Muscle layer of duodenum (tissue), 2 donors: ENCODE data around the gene TTLL7.
"Not testable (repeated sequence)": the region's sequence is repeated elsewhere in the genome, so short reads cannot be mapped to it uniquely, and the experiment has no call there.

Experiments used
- H3K27ac ChIP-seq: one replicate; pipeline ENCODE4 v1.7.0; 2013; ENCODE audit warnings: mild to moderate bottlenecking, low read length
- H3K27me3 ChIP-seq: one replicate; pipeline ENCODE4 v1.7.0; 2013; ENCODE audit warnings: low read depth, mild to moderate bottlenecking, control low read depth, low read length
- H3K36me3 ChIP-seq, 2 donors: one replicate each; pipeline ENCODE4 v1.7.0; 2013; ENCODE audit warnings: low read length in 2 of 2, control low read depth in 1 of 2, mild to moderate bottlenecking in 1 of 2; ENCODE audit not compliant: insufficient read depth in 2 of 2, control insufficient read depth in 1 of 2
- H3K4me1 ChIP-seq, 2 donors: one replicate each; pipeline ENCODE4 v1.7.0; 2013; ENCODE audit warnings: low read length in 2 of 2, mild to moderate bottlenecking in 2 of 2, control low read depth in 1 of 2, moderate library complexity in 1 of 2; ENCODE audit not compliant: insufficient read depth in 2 of 2, control insufficient read depth in 1 of 2
- H3K4me3 ChIP-seq, 2 donors: one replicate each; pipeline ENCODE4 v1.7.0; 2013; ENCODE audit warnings: low read length in 2 of 2, low read depth in 1 of 2, mild to moderate bottlenecking in 1 of 2
- H3K9me3 ChIP-seq, 2 donors: one replicate each; pipeline ENCODE4 v1.7.0; 2013; ENCODE audit warnings: low read length in 2 of 2, control low read depth in 1 of 2, mild to moderate bottlenecking in 1 of 2; ENCODE audit not compliant: control insufficient read depth in 1 of 2
- donor health status: healthy.

Gene TTLL7

GRCh38 chr1:83994111-83994510 is 4.8 kb downstream of the TTLL7 start:
- no peak overlapping the region for H3K4me3 ChIP-seq
- no peaks in the 10 kb centered on the region for H3K9me3 ChIP-seq
- peaks cover 5 to 18% of the 10 kb centered on the region in 2 donors for H3K4me1 ChIP-seq
- H3K27ac ChIP-seq: no peak overlapping the region
- no peaks in the 10 kb centered on the region for H3K36me3 ChIP-seq
- H3K27me3 ChIP-seq: no peaks in the 10 kb centered on the region

GRCh38 chr1:83990734-83991133 is 8.2 kb downstream of the TTLL7 start:
- Histone ChIP-seq H3K9me3 (peaks cover 0 to 9% of the 10 kb centered on the region in 2 donors), H3K36me3 (no peaks in the 10 kb centered on the region), H3K27ac (no peak overlapping the region), H3K27me3 (no peaks in the 10 kb centered on the region), H3K4me3 (no peak overlapping the region), H3K4me1 (no peaks in the 10 kb centered on the region)

DNA sequence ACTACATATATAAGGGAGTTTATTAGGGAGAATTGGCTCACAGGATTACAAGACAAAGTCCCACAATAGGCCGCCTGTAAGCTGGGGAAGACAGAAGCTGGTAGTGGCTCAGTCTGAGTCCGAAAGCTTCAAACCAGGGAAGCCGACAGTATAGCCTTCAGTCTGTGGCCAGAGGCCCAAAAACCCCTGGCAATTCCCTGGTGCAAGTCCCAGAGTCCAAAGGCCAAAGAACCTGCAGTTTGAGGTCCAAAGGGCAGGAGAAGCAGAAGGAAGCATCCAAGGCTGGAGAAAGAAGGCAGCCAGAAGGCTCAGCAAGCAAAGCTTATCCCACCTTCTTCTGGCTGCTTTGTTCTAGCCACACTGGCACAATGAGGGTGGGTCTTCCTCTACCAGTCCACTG is 13.9 kb downstream of the TTLL7 start:
- peaks cover 0 to 9% of the 10 kb centered on the region in 2 donors for H3K9me3 ChIP-seq
- no peak overlapping the region for H3K27ac ChIP-seq
- no peak overlapping the region for H3K4me3 ChIP-seq
- no peaks in the 10 kb centered on the region for H3K4me1 ChIP-seq
- no peaks in the 10 kb centered on the region for H3K27me3 ChIP-seq
- no peaks in the 10 kb centered on the region for H3K36me3 ChIP-seq

DNA sequence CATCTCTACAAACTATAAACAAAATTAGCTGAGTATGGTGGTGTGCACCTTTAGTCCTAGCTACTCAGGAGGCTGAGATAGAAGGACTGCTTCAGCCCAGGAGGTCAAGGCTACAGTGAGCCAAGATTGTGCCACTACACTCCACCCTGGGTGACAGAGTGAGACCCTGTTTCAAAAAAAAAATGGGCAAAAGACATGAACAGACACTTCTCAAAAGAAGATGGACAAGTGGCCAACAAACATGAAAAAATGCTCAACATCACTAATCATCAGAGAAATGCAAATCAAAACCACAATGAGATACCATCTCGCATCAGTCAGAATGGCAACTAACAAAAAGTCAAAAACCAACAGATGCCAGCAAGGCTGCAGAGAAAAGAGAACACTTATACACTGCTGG is 15.0 kb downstream of the TTLL7 start:
- H3K27ac ChIP-seq, H3K4me3 ChIP-seq, H3K4me1 ChIP-seq, H3K36me3 ChIP-seq, H3K27me3 ChIP-seq, H3K9me3 ChIP-seq: not testable (repeated sequence)

DNA sequence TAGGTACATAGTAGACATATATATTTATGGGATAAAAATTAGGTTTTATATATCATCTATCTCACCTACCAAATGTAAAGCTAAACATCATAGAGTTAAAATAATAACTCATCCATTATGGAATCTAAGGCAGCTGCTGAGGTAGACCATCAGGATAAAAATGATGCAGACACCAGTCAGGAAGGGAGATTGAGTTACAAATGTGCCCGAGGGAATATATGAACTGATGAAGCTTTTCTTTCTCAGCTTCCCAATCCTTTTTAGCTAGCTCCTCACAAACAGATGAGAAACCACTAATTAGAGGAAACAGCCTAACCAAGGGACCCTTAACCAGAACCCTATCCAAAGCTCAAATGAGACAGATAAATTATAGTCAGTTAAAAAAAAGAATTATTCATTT is 20.9 kb downstream of the TTLL7 start:
- Histone ChIP-seq H3K4me3 (no peak overlapping the region), H3K27me3 (no peaks in the 10 kb centered on the region), H3K27ac (no peak overlapping the region), H3K9me3 (no peaks in the 10 kb centered on the region), H3K36me3 (no peaks in the 10 kb centered on the region), H3K4me1 (peaks cover 0 to 3% of the 10 kb centered on the region in 2 donors)

GRCh38 chr1:83976920-83977319 is 22.0 kb downstream of the TTLL7 start:
- H3K27ac ChIP-seq: no peak overlapping the region
- peaks cover 0 to 3% of the 10 kb centered on the region in 2 donors for H3K4me1 ChIP-seq
- H3K36me3 ChIP-seq: no peaks in the 10 kb centered on the region
- no peaks in the 10 kb centered on the region for H3K27me3 ChIP-seq
- no peak overlapping the region for H3K4me3 ChIP-seq
- H3K9me3 ChIP-seq: no peaks in the 10 kb centered on the region

- no peak overlapping the region for H3K27ac ChIP-seq
- H3K9me3 ChIP-seq: no peaks in the 10 kb centered on the region
- no peaks in the 10 kb centered on the region for H3K4me1 ChIP-seq
- no peak overlapping the region for H3K4me3 ChIP-seq
- H3K36me3 ChIP-seq: no peaks in the 10 kb centered on the region
- H3K27me3 ChIP-seq: no peaks in the 10 kb centered on the region
Observed at GRCh38 chr1:83970802-83971201, 28.1 kb downstream of the TTLL7 start.

DNA sequence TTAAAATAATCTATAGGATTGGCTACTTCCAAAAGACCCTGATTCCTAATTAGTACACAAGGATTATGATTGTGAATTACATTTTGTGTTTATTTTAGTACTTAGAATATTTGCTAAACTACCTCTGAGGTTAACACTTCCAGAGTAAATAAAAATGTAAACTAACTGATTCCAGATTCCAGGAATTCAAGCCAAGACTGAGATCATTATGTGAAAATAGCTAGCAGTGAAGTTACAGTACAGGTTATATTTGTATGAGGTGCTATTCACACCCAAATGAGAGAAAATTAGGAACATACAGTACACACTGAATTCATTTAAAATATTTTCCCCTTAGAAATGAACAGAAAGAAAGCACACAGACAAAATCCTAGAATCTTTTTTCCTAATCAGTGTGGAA is 28.8 kb downstream of the TTLL7 start:
- no peaks in the 10 kb centered on the region for H3K4me1 ChIP-seq
- H3K27me3 ChIP-seq: no peaks in the 10 kb centered on the region
- H3K27ac ChIP-seq: no peak overlapping the region
- H3K4me3 ChIP-seq: no peak overlapping the region
- H3K9me3 ChIP-seq: no peaks in the 10 kb centered on the region
- no peaks in the 10 kb centered on the region for H3K36me3 ChIP-seq

DNA sequence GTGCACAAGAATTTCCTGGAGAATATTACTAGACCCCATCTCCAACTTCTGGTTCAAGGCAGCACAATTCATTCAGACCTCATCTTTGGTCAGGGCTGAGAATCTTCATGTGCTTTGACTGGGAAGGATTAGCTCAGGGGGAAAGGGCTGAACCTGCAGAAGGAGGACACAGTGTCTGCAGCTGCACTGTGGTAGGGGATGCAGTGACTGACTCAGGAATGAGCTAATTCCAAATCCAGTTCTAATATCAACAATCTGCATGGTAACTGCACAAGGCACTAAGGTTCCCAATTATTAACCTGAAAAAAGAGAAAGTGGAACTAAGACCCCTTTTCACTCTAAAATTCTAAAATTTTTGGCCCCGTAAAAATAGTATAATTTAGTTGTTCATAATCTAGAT is 31.6 kb downstream of the TTLL7 start:
- no peak overlapping the region for H3K27ac ChIP-seq
- no peak overlapping the region for H3K4me3 ChIP-seq
- peaks cover 0 to 10% of the 10 kb centered on the region in 2 donors for H3K4me1 ChIP-seq

DNA sequence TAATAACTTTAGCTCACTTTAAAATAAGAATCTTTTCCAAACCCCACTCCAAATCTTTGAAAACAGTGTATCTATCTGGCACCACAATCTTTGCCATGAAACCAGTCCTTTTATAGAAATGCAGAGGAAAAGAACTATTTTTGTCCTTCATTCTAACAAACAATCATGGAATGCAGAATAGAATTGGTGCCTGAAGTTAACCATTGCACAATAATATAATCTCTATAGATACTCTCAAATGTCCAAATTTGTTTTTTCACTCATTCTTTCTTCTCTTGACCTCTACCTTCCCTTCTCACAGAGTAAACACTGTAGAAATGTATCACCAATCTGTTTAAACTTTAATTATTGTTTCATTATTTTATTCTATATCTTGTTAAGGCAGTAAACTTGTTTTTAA is 34.8 kb downstream of the TTLL7 start:
- no peaks in the 10 kb centered on the region for H3K36me3 ChIP-seq
- H3K27me3 ChIP-seq: no peaks in the 10 kb centered on the region
- H3K4me3 ChIP-seq: no peak overlapping the region
- H3K9me3 ChIP-seq: no peaks in the 10 kb centered on the region
- peaks cover 0 to 28% of the 10 kb centered on the region in 2 donors for H3K4me1 ChIP-seq
- H3K27ac ChIP-seq: no peak overlapping the region

More for the DNA sequence above, 31.6 kb downstream of the TTLL7 start:
- Histone ChIP-seq H3K9me3 (no peaks in the 10 kb centered on the region), H3K36me3 (no peaks in the 10 kb centered on the region), H3K27me3 (no peaks in the 10 kb centered on the region)

GRCh38 chr1:83961571-83962295 is 37.2 kb downstream of the TTLL7 start:
- Histone ChIP-seq H3K4me3 (no peak overlapping the region), H3K27ac (no peak overlapping the region), H3K9me3 (no peaks in the 10 kb centered on the region), H3K27me3 (no peaks in the 10 kb centered on the region), H3K36me3 (no peaks in the 10 kb centered on the region), H3K4me1 (peaks cover 0 to 28% of the 10 kb centered on the region in 2 donors)

- peaks cover 0 to 28% of the 10 kb centered on the region in 2 donors for H3K4me1 ChIP-seq
Observed at GRCh38 chr1:83960669-83961277, 38.2 kb downstream of the TTLL7 start.

More at GRCh38 chr1:83960669-83961277, 38.2 kb downstream of the TTLL7 start:
- H3K27me3 ChIP-seq: no peaks in the 10 kb centered on the region
- no peak overlapping the region for H3K4me3 ChIP-seq
- no peaks in the 10 kb centered on the region for H3K9me3 ChIP-seq
- H3K27ac ChIP-seq: no peak overlapping the region
- no peaks in the 10 kb centered on the region for H3K36me3 ChIP-seq
